ENCODE measurements around the gene SH3D19. TPM values are rescaled to one million over a fixed set of nuclear protein-coding genes. Genes with fewer than 3 reads are reported as not detected.
"Not testable (repeated sequence)": the region's sequence is repeated elsewhere in the genome, so short reads cannot be mapped to it uniquely, and the experiment has no call there.

The SH3D19 gene
- total RNA-seq, 2 experiments from 2014 or later: not detected

DNA sequence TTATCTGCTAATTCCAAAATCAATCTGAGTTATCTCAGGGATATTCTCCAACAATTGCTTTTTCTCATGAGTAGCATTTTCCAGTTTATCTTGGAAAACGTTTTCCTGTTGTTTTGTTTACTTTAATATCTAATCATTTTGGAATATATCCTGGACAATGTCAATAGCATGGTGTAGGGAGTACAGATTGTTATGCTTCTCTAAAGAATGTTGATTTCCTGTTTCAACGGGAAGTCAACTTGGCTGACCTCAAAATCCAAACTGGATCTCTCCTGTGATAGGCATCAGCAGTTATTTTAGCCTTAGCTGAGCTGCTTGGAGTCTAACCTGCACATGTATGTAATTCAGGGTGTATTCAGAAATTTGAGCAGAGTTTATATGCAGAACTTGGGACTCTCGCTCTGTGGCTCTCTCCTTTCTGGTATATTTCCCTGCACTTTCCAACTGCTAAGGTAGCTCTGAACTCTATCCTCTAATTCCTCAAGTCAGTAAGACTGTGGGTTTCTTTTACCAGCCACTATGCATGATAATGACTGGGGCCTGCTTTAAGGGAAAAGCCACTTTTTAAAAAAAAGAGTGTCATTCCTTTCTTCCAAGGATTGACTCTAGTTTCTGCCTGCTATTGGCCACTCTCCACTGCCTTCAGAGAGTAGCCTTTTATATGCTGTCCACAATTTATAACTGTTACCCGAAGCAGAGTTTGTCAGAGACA is 40.7 kb downstream of the SH3D19 start:
- BruUV-seq (replicated peaks): no TSS peak
- Histone ChIP-seq H3K9me3 (ENCODE audit: low read length) (no peaks in the 10 kb centered on the region), H3K4me2 (ENCODE audit: low read length) (no peak overlapping the region), H4K20me1 (ENCODE audit: insufficient read depth, low read length) (no peaks in the 10 kb centered on the region), H3K4me1 (ENCODE audit: insufficient read depth, low read length, poor library complexity, severe bottlenecking) (no peaks in the 10 kb centered on the region), H3K4me3 (ENCODE audit: low read depth, low read length, poor library complexity, severe bottlenecking) (no peak overlapping the region), H3K27ac (ENCODE audit: low read depth, low read length, poor library complexity, severe bottlenecking) (no peak overlapping the region), H3K79me2 (ENCODE audit: insufficient read depth, low read depth, low read length) (no peaks in the 10 kb centered on the region), H2AFZ (ENCODE audit: low read length) (no peak overlapping the region), H3K36me3 (ENCODE audit: insufficient read depth, low read length) (no peaks in the 10 kb centered on the region), H3K9me2 (ENCODE audit: insufficient read depth, low read length) (no peaks in the 10 kb centered on the region)
- CTCF ChIA-PET (ENCODE audit: unreplicated experiment): no interaction called here
- POLR2A ChIA-PET: no interaction called here
- no peak for DNase-seq (ENCODE audit: low spot score)
- intact Hi-C loops (cut with micrococcal nuclease; ENCODE audit: unreplicated experiment): no loop called here
- TF ChIP-seq, protein P1, sequence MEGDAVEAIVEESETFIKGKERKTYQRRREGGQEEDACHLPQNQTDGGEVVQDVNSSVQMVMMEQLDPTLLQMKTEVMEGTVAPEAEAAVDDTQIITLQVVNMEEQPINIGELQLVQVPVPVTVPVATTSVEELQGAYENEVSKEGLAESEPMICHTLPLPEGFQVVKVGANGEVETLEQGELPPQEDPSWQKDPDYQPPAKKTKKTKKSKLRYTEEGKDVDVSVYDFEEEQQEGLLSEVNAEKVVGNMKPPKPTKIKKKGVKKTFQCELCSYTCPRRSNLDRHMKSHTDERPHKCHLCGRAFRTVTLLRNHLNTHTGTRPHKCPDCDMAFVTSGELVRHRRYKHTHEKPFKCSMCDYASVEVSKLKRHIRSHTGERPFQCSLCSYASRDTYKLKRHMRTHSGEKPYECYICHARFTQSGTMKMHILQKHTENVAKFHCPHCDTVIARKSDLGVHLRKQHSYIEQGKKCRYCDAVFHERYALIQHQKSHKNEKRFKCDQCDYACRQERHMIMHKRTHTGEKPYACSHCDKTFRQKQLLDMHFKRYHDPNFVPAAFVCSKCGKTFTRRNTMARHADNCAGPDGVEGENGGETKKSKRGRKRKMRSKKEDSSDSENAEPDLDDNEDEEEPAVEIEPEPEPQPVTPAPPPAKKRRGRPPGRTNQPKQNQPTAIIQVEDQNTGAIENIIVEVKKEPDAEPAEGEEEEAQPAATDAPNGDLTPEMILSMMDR (conservative IDR thresholded peaks at IDR 0.05; ENCODE audit: low read length): no peak
- TF ChIP-seq EZH2phosphoT487 (IDR thresholded peaks at IDR 0.05; ENCODE audit: borderline replicate concordance, low read depth, low read length): no peak

DNA sequence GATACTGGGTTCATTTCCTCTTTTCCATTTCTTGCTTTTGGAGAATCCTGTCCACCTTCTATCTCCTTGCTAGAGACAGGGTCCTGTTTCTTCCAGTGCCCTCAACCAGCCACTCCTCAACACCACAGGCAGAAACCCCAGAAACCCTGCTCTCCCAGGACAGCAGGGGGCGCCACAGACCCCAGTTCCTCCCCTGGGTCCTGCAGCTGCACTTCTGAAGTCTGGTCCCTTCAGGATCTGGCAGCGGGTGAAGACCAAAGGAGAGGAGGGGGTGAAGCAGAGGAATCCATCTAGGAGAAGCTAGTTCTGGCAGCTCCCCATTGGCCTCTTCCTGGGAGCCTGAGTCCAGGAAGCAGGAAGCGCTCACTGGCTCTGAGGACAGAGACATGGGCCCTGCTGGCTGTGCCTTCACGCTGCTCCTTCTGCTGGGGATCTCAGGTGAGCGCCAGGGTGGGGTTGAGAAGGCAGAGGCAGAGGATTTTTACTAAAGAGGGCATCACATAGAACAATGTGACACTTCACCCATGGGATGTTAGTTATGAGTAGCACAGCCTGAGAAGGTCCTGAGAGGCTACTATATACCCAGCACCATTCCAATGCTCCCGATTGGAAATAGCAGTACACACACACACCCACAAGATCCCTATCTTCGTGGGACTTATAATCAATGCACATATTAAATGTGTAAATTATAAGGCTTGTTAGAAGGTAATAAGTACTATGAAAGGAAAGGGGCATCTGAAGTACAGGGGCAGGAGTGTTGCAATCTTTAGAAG is 48.4 kb downstream of the SH3D19 start, which contains the start of gene PRSS48:
TSS of gene PRSS48 (plus strand) at position 375 of the 776 bp plus-strand sequence. CDS start at position 387, 12 bp downstream.
- BruUV-seq (replicated peaks): no TSS peak
- Histone ChIP-seq H3K36me3 (ENCODE audit: insufficient read depth, low read length) (no peaks in the 10 kb centered on the region), H3K9me3 (ENCODE audit: low read length) (no peaks in the 10 kb centered on the region), H3K79me2 (ENCODE audit: insufficient read depth, low read depth, low read length) (no peaks in the 10 kb centered on the region), H3K9me2 (ENCODE audit: insufficient read depth, low read length) (no peaks in the 10 kb centered on the region), H3K4me2 (ENCODE audit: low read length) (no peak within 1 kb of the TSS), H3K4me1 (ENCODE audit: insufficient read depth, low read length, poor library complexity, severe bottlenecking) (no peaks in the 10 kb centered on the region), H3K4me3 (ENCODE audit: low read depth, low read length, poor library complexity, severe bottlenecking) (no peak within 1 kb of the TSS), H4K20me1 (ENCODE audit: insufficient read depth, low read length) (no peaks in the 10 kb centered on the region), H2AFZ (ENCODE audit: low read length) (0 out of 2 replicates have a peak within 1 kb of the TSS, but pooled peaks have one; percentile 9), H3K27ac (ENCODE audit: low read depth, low read length, poor library complexity, severe bottlenecking) (no peak within 1 kb of the TSS)
- POLR2A ChIA-PET: interaction anchor here (0.6 kb wide), 1 partner anchor 9 kb away, joined by 3 read pairs; no protein-coding TSS in a partner anchor
- intact Hi-C loops (cut with micrococcal nuclease; ENCODE audit: unreplicated experiment): loop anchor here (5.0 kb wide), 1 partner anchor 335 kb away; no protein-coding TSS in a partner anchor
- CTCF ChIA-PET (ENCODE audit: unreplicated experiment): no interaction called here
- DNase-seq (ENCODE audit: low spot score): peak; percentile 48
- no peak for TF ChIP-seq EZH2phosphoT487 (IDR thresholded peaks at IDR 0.05; ENCODE audit: borderline replicate concordance, low read depth, low read length)
- TF ChIP-seq, protein P1 (conservative IDR thresholded peaks at IDR 0.05; ENCODE audit: low read length): peak; percentile 84

DNA sequence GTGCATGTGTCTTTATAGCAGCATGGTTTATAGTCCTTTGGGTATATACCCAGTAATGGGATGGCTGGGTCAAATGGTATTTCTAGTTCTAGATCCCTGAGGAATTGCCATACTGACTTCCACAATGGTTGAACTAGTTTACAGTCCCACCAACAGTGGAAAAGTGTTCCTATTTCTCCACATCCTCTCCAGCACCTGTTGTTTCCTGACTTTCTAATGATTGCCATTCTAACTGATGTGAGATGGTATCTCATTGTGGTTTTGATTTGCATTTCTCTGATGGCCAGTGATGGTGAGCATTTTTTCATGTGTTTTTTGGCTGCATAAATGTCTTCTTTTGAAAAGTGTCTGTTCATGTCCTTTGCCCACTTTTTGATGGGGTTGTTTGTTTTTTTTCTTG is 56.5 kb downstream of the SH3D19 start:
- DNase-seq (ENCODE audit: low spot score); H3K4me3 ChIP-seq (ENCODE audit: low read depth, low read length, poor library complexity, severe bottlenecking); H4K20me1 ChIP-seq (ENCODE audit: insufficient read depth, low read length); H3K4me2 ChIP-seq (ENCODE audit: low read length); H2AFZ ChIP-seq (ENCODE audit: low read length); H3K36me3 ChIP-seq (ENCODE audit: insufficient read depth, low read length); H3K79me2 ChIP-seq (ENCODE audit: insufficient read depth, low read depth, low read length); intact Hi-C loops (cut with micrococcal nuclease; ENCODE audit: unreplicated experiment); BruUV-seq (replicated peaks); POLR2A ChIA-PET; CTCF ChIA-PET (ENCODE audit: unreplicated experiment); H3K9me2 ChIP-seq (ENCODE audit: insufficient read depth, low read length); H3K4me1 ChIP-seq (ENCODE audit: insufficient read depth, low read length, poor library complexity, severe bottlenecking); H3K27ac ChIP-seq (ENCODE audit: low read depth, low read length, poor library complexity, severe bottlenecking); H3K9me3 ChIP-seq (ENCODE audit: low read length): not testable (repeated sequence)

Data from OCI-LY7 (cell line).